Skin epidermis (tissue), 12 donors: ENCODE measurements around the gene PDE7B.

Experiments
- H3K27ac ChIP-seq, 21 experiments: fragments of 200-600 bp; sonication (generic) in 11 of 21; one replicate each; pipeline ENCODE4 v1.5.0; 2020; ENCODE audit warnings: mild to moderate bottlenecking in 3 of 21, inconsistent platforms in 2 of 21, moderate library complexity in 2 of 21
- H3K4me3 ChIP-seq, 7 experiments: fragments of 200-600 bp; sonication (generic) in 2 of 7; one replicate each; pipeline ENCODE4 v1.5.0; 2020; ENCODE audit warnings: inconsistent platforms in 2 of 7, mild to moderate bottlenecking in 2 of 7, moderate library complexity in 1 of 7

The PDE7B gene

GRCh38 chr6:135913785-135914184 lies 62.3 kb downstream of the PDE7B start:
- no peak overlapping the region for H3K27ac ChIP-seq
- H3K4me3 ChIP-seq, result no peak overlapping the region

DNA sequence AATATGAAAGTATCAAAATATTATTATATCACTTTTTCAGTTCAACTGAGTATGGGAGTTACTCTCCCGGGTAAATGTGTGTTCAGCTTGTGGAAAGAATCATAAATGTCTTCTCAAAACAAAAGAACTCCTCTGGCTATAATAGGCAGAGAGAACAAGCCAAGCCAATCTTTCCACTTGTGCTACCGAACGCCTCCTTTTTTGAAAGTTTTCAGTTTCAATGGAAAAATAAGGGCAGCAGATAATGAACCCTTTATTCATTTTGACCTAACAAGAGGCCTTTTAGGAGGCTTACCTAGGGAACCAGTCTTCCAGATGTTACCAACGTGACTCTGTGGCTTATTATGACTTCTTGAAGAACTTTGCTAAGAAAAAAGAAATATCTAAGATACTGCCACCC lies 67.5 kb downstream of the PDE7B start:
- no peak overlapping the region for H3K4me3 ChIP-seq
- no peak overlapping the region for H3K27ac ChIP-seq

DNA sequence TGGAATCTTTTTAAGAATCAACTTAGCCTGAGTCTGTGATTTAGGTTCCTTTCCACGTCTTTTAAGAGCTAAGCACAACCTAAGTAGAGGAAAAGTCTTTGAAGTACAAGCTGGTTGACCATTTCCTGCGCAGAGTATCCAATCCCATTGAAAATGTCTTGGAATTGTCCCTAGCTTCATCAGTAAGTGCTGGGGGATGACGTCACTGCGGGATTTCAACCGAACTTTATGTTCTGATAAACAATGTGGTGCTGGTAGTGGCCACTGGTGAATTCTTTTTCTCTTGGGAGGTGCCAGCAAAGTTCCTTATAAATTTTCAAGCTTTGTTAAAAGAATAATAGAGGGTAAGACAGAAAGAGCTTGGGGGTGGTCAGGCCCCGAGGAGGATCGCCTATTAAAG lies 69.2 kb downstream of the PDE7B start:
- H3K4me3 ChIP-seq, result no peak overlapping the region
- peak overlapping the region in 1 of 21 experiments; percentile 31 for H3K27ac ChIP-seq

- Histone ChIP-seq H3K27ac (peak overlapping the region in 1 of 21 experiments; percentile 31), H3K4me3 (no peak overlapping the region)
Observed at GRCh38 chr6:135921188-135921587, 69.7 kb downstream of the PDE7B start.

GRCh38 chr6:135922174-135922573 lies 70.7 kb downstream of the PDE7B start:
- no peak overlapping the region for H3K4me3 ChIP-seq
- peak overlapping the region in 7 of 21 experiments; percentile 14 to 56 (median 30) for H3K27ac ChIP-seq

DNA sequence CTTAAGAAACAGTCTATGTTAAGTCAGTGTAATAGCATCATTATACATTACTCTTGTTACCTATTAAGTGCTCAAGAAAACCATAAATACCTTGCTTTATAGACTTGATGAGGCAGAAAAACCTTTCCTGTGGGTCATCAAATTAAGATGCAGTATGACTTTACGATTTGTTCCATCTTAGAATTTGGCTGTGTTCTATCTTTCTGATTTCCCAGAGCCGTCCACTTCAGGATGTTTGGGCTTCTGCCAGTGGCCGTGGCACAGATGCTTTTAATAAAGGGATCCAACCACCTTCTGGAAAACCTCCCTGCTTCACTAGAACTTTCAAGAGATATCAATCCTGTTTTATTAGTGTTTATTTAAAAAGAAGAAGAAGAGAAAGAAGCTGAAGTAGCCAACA lies 71.2 kb downstream of the PDE7B start:
- H3K27ac ChIP-seq, result peak overlapping the region in 5 of 21 experiments; percentile 14 to 56 (median 30)
- no peak overlapping the region for H3K4me3 ChIP-seq

GRCh38 chr6:135932651-135933050 lies 81.2 kb downstream of the PDE7B start:
- H3K4me3 ChIP-seq, result no peak overlapping the region
- no peak overlapping the region for H3K27ac ChIP-seq

- peak overlapping the region in 10 of 21 experiments; percentile 13 to 85 (median 62) for H3K27ac ChIP-seq
- H3K4me3 ChIP-seq, result no peak overlapping the region
Observed at GRCh38 chr6:135935941-135936601, 84.6 kb downstream of the PDE7B start.

- H3K27ac ChIP-seq, result peak overlapping the region in 10 of 21 experiments; percentile 13 to 85 (median 62)
- H3K4me3 ChIP-seq, result no peak overlapping the region
Observed at GRCh38 chr6:135936606-135937005, 85.1 kb downstream of the PDE7B start.

GRCh38 chr6:135937106-135937505 lies 85.6 kb downstream of the PDE7B start:
- H3K4me3 ChIP-seq, result no peak overlapping the region
- H3K27ac ChIP-seq, result peak overlapping the region in 8 of 21 experiments; percentile 13 to 85 (median 70)

- Histone ChIP-seq H3K4me3 (no peak overlapping the region), H3K27ac (peak overlapping the region in 10 of 21 experiments; percentile 24 to 85 (median 52))
Observed at GRCh38 chr6:135938576-135939207, 87.2 kb downstream of the PDE7B start.

DNA sequence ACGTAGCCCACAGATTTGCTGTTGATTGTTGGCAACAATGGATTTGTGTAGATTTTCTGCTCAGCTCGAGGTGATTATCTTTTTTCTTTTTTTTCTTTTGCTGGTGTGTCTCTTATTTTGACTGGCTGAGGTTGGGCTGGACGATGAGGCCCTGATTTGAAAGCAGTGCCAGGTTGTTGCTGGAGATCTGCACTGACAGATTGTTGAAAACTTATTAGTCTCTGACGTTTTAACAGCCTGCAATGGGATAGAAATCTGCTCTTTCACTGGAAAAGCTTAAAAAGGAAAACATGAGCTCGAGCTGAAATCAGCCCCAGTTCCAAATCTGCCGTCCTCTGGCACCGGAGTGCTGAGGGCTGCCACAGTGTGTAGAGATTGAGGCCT lies 87.7 kb downstream of the PDE7B start:
- H3K4me3 ChIP-seq, result no peak overlapping the region
- H3K27ac ChIP-seq, result peak overlapping the region in 11 of 21 experiments; percentile 24 to 80 (median 49)

DNA sequence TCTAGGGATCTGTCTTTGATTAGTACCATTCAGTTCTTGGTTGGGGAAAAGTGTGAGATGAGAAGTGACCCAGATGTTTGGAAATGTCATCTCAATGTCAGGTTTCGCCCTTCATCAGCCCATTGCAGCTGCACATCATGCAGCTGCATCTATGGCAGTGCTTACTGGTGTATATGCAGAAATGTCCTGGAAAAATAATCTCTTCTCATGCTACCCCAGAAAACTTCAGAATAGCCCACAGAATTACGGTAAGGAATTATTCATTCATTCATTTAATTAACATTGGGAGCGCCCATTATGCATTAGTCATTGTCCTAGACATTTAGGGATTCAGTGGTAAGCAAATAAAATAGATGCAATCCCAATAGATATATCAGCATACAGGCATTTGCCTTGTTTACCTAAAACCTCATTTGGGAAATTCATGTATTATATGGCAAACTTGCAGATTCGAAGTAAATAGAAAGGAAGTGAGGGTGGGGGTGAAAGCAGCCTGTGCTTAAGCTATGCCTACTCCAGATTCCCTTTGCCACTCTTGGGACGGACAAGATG lies 89.2 kb downstream of the PDE7B start:
- no peak overlapping the region for H3K27ac ChIP-seq
- H3K4me3 ChIP-seq, result no peak overlapping the region

DNA sequence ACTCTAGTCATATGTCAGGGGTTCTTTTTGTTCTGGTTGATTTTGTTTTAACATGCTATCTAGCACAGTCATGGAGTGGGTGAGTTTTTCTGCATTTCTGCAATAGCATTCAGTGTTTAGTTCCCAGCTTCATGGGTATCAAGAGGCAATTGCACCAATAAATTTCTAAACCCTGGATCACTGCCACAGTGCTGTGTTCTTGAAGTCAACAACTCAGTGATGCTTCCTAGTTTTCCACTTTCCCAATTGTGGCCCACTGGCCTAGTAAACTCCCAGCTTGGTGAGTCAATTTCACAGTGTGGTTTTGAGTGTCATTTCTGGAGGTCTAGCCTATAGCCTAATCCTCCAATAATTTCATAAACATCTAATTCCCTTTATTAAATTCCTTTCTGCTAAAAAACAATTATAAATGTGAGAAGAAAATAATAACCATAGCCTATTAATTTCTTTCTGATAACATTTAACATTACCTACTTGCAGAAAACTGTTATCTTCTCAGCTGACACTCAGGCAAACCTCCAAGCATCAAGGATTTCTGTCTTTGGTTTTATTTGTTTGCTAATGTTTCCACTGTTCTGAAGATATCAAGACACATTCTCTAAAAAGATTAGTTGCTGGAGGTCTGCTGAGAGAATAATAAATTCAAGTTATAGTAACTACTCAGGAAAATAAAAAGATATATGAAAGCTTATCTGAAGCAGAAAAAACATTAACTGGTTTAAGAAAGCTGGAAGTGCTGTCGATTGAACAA lies 89.9 kb downstream of the PDE7B start:
- Histone ChIP-seq H3K27ac (no peak overlapping the region), H3K4me3 (no peak overlapping the region)

GRCh38 chr6:135944120-135944519 lies 92.6 kb downstream of the PDE7B start:
- Histone ChIP-seq H3K4me3 (no peak overlapping the region), H3K27ac (no peak overlapping the region)

DNA sequence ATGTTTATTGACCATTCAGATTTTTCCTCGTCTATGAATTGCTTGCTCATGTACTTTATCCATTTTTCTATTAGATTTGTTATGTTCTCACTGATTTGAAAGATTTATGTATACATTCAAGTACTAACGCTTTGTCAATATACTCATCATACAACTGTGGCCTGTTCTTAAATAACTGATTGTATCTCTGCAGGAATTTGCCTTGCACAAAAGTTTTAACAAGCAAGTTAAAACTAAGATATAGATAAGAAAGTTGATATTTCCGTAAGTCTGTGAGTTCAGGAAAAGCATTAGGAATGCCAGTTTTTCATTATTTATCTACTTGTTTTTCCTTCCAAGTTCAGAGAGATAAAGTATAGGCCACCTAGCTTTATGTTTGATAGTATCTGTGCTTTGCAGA lies 95.2 kb downstream of the PDE7B start:
- Histone ChIP-seq H3K4me3 (no peak overlapping the region), H3K27ac (no peak overlapping the region)

GRCh38 chr6:135950669-135951068 lies 99.2 kb downstream of the PDE7B start:
- H3K27ac ChIP-seq, result no peak overlapping the region
- no peak overlapping the region for H3K4me3 ChIP-seq

GRCh38 chr6:135951169-135951568 lies 99.7 kb downstream of the PDE7B start:
- no peak overlapping the region for H3K27ac ChIP-seq
- no peak overlapping the region for H3K4me3 ChIP-seq

GRCh38 chr6:135953818-135954217 lies 102.3 kb downstream of the PDE7B start:
- no peak overlapping the region for H3K4me3 ChIP-seq
- no peak overlapping the region for H3K27ac ChIP-seq

DNA sequence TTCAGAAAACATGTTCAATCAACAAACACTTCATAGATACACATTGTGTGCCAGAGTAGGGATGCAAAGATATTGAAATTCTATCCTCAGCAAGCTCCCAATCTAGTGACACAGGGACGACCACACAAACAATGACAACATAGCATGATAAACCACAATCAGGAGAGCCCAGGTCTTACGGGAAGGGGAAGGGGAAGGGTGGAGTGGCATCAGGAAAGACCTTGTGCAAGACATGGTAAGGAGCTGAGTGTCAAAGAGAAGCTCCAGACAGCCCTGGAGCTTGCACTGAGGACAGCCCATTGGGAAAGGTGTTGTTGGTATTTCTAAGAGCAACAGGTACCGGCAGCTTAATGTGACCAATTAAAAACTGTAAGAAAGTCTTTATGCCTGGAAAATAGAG lies 103.6 kb downstream of the PDE7B start:
- H3K4me3 ChIP-seq, result no peak overlapping the region
- no peak overlapping the region for H3K27ac ChIP-seq

DNA sequence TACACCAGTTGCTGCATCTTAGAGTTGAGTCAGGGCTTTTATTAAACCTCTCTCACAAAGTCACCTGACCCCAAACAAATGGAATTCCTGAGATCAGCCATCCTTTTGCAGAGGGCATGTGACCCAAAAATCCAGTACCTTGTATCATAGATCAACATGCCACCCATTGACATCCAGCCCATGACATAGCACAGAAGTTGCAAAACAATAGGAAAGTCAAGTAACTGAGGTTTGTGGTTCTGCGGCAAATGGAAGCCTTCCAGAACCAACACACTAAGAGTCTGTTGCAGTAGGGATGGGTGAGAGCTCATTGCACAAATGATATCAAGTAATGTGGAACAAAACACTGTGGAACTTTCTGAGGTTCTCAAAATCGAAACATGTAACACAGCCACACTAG lies 111.2 kb downstream of the PDE7B start:
- no peak overlapping the region for H3K4me3 ChIP-seq
- no peak overlapping the region for H3K27ac ChIP-seq
